Psoas muscle (tissue), 8 donors: ENCODE results near the gene RGL3. TPM values are rescaled to one million over a fixed set of nuclear protein-coding genes. Genes with fewer than 3 reads are reported as not detected.
A peak's percentile ranks its signal among the peaks of the same experiment; 100 is the strongest.
"Not testable (repeated sequence)": the region's sequence is repeated elsewhere in the genome, so short reads cannot be mapped to it uniquely, and the experiment has no call there.

Experiments
- ATAC-seq, 4 donors: fragments of 200-7000 bp; cut with Tn5 transposase; one replicate each; pipeline ENCODE4 v1.9.1; 2020; ENCODE audit warnings: moderate library complexity in 3 of 4, mild to moderate bottlenecking in 2 of 4
- DNase-seq, 2 donors: peaks; one replicate each; pipeline ENCODE4 v3.0.0-alpha.2; 2020
- H3K27ac ChIP-seq: fragments of 200-600 bp; one replicate; pipeline ENCODE4 v1.8.0; 2022
- H3K27me3 ChIP-seq, 3 donors: fragments of 200-600 bp in 1 of 3; one replicate each; pipeline versions ENCODE4 v1.6.1 to v1.8.0; 2013 to 2022; ENCODE audit warnings: low read length in 2 of 3, mild to moderate bottlenecking in 2 of 3, moderate library complexity in 1 of 3; ENCODE audit not compliant: insufficient read depth in 3 of 3
- H3K36me3 ChIP-seq, 2 donors: fragments of 200-600 bp in 1 of 2; one replicate each; pipeline versions ENCODE4 v1.6.1 to v1.8.0; 2013 to 2022; ENCODE audit warnings: low read depth in 1 of 2, mild to moderate bottlenecking in 1 of 2, moderate library complexity in 1 of 2; ENCODE audit not compliant: insufficient read depth in 1 of 2
- H3K4me1 ChIP-seq: fragments of 200-600 bp; one replicate; pipeline ENCODE4 v1.8.0; 2022
- H3K4me3 ChIP-seq: fragments of 200-600 bp; one replicate; pipeline ENCODE4 v1.8.0; 2022; ENCODE audit warnings: mild to moderate bottlenecking
- H3K9me3 ChIP-seq: fragments of 200-600 bp; one replicate; pipeline ENCODE4 v1.8.0; 2022
- WGBS, 3 donors: extraction: QIAGEN DNeasy Blood & Tissue Kit; methylation state at CpG; one replicate each; pipeline versions ENCODE4 v1.1.6 to v1.1.7; 2013; 5-methylcytosine and 5-hydroxymethylcytosine counted together
- intact Hi-C, 2 donors: fragments of 100-400 bp; cut with DNase I; formaldehyde crosslinking; loops; one replicate each; pipeline versions ENCODE4 v1.11.0 to v1.14.2; 2022
- polyA plus RNA-seq, 3 donors: library from polyadenylated mRNA; stranded (reverse); fragments of 200-250 nt; gene quantifications; one replicate each; pipeline ENCODE4 v1.2.3, GENCODE V29; 2013
- total RNA-seq, 4 donors: library from RNA; stranded (reverse); fragmentation: NEBNext Ultra II Directional in 2 of 4; extraction: Animal tissue kit (Norgen Biotek cat#: 25700) in 2 of 4; gene quantifications; one replicate each; pipeline versions ENCODE4 v1.2.1 to v1.2.4, GENCODE V29; 2021 to 2023
- TF ChIP-seq, protein P1 (sequence below): fragments of 200-600 bp; IDR thresholded peaks from one replicate; pipeline ENCODE4 v1.8.0; 2022; ENCODE audit warnings: antibody characterized with exemption
- donor health status: healthy with polysubstance abuse.
- donor health status: DM: no; HTN: no; CAD: no; lungs with moderate emphysema.
- donor health status: Bipolar disorder and iron deficiency.
- donor health status: healthy.
- donor health status: DM: yes; HTN: yes; CAD: no.
- donor health status: DM: no; HTN: no; CAD: no.
- donor health status: DM: no; HTN: no; CAD: no.
- donor health status: DM: yes; HTN: yes; CAD: no.

RGL3 gene
- total and polyA plus RNA-seq, 7 donors, result 1.2 to 6.4 (median 2.2) TPM

- Histone ChIP-seq H3K27me3 (no peaks in the 10 kb centered on the region), H3K4me3 (peak within 1 kb of the TSS; percentile 94), H3K9me3 (no peaks in the 10 kb centered on the region), H3K27ac (peak within 1 kb of the TSS; percentile 79), H3K36me3 (peaks cover 0 to 39% of the 10 kb centered on the region in 2 donors), H3K4me1 (peaks cover 9% of the 10 kb centered on the region)
- intact Hi-C loops, result no loop called here
- DNase-seq (peak; percentile 98 to 99), ATAC-seq (peak; percentile 97 to 99 (median 98))
- 0 to 1% (median 1%) methylated on average over 53 of the region's 53 CpGs for WGBS, 3 donors
- TF ChIP-seq, protein P1, sequence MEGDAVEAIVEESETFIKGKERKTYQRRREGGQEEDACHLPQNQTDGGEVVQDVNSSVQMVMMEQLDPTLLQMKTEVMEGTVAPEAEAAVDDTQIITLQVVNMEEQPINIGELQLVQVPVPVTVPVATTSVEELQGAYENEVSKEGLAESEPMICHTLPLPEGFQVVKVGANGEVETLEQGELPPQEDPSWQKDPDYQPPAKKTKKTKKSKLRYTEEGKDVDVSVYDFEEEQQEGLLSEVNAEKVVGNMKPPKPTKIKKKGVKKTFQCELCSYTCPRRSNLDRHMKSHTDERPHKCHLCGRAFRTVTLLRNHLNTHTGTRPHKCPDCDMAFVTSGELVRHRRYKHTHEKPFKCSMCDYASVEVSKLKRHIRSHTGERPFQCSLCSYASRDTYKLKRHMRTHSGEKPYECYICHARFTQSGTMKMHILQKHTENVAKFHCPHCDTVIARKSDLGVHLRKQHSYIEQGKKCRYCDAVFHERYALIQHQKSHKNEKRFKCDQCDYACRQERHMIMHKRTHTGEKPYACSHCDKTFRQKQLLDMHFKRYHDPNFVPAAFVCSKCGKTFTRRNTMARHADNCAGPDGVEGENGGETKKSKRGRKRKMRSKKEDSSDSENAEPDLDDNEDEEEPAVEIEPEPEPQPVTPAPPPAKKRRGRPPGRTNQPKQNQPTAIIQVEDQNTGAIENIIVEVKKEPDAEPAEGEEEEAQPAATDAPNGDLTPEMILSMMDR, result peak; percentile 77
These were observed 16.1 kb upstream of the RGL3 start, which contains the start of the genes ODAD3 and PRKCSH for GRCh38 chr19:11435057-11435832. ODAD3 (minus strand) TSS chr19:11435121; CDS start chr19:11435016, 105 bp downstream. PRKCSH (plus strand) TSS chr19:11435635; CDS start chr19:11436118, 483 bp downstream.

GRCh38 chr19:11434703-11435056 lies 15.6 kb upstream of the RGL3 start:
- peak overlapping the region; percentile 79 for H3K27ac ChIP-seq

DNA sequence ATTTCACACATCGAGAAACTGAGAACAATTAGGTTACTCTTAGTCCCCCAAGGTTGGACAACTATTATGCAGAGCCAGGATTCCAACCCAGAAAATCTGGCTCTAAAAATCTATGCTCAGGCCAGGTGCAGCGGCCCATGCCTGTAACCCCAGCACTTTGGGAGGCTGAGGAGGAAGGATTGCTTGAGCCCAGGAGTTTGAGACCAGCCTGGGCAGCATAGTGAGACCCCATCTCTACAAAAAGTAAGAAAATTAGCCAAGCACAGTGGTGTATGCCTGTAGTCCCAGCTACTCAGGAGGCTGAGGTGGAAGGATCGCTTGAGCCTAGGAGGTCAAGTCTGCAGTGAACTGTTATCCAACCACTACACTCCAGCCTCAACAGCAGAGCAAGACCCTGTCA lies 14.4 kb upstream of the RGL3 start:
- WGBS, 3 donors, result 94 to 97% (median 95%) methylated on average over 3 of the region's 3 CpGs
- not testable (repeated sequence) for ATAC-seq, H3K27me3 ChIP-seq, DNase-seq, H3K27ac ChIP-seq, H3K4me3 ChIP-seq, H3K4me1 ChIP-seq, H3K9me3 ChIP-seq
- intact Hi-C loops, result loop anchor here in 1 of 2 donors (5.0 kb wide), 1 partner anchor 56 kb away; no protein-coding TSS in a partner anchor
- peaks cover 0 to 22% of the 10 kb centered on the region in 2 donors for H3K36me3 ChIP-seq

More at GRCh38 chr19:11434703-11435056, 15.6 kb upstream of the RGL3 start:
- DNase-seq (no peak), ATAC-seq (no peak)
- TF ChIP-seq, protein P1, result no peak
- Histone ChIP-seq H3K4me3 (peak overlapping the region; percentile 94), H3K36me3 (peaks cover 0 to 33% of the 10 kb centered on the region in 2 donors), H3K9me3 (no peaks in the 10 kb centered on the region), H3K4me1 (peaks cover 9% of the 10 kb centered on the region), H3K27me3 (no peaks in the 10 kb centered on the region)
- intact Hi-C loops, result loop anchor here in 1 of 2 donors (5.0 kb wide), 1 partner anchor 57 kb away; no protein-coding TSS in a partner anchor
- 4 to 5% (median 4%) methylated on average over 6 to 9 of the region's 9 CpGs for WGBS, 3 donors

- ATAC-seq (no peak), DNase-seq (no peak)
- WGBS, 3 donors, result 86 to 89% (median 88%) methylated on average over 18 to 19 of the region's 19 CpGs
- H3K4me3 ChIP-seq, result no peak overlapping the region
- no peaks in the 10 kb centered on the region for H3K4me1 ChIP-seq
- intact Hi-C loops, result no loop called here
- TF ChIP-seq, protein P1, result no peak
- peaks cover 0 to 24% (median 5%) of the 10 kb centered on the region in 3 donors for H3K27me3 ChIP-seq
- H3K36me3 ChIP-seq, result no peaks in the 10 kb centered on the region
- H3K27ac ChIP-seq, result no peak overlapping the region
- no peaks in the 10 kb centered on the region for H3K9me3 ChIP-seq
These were observed 7.5 kb upstream of the RGL3 start for GRCh38 chr19:11426656-11427055.

- no peak overlapping the region for H3K27ac ChIP-seq
- no peak overlapping the region for H3K4me3 ChIP-seq
- 85 to 87% (median 86%) methylated on average over 26 to 28 of the region's 28 CpGs for WGBS, 3 donors
- peaks cover 0 to 32% (median 13%) of the 10 kb centered on the region in 3 donors for H3K27me3 ChIP-seq
- TF ChIP-seq, protein P1, result no peak
- H3K4me1 ChIP-seq, result no peaks in the 10 kb centered on the region
- intact Hi-C loops, result no loop called here
- ATAC-seq, result no peak
- no peak for DNase-seq
- no peaks in the 10 kb centered on the region for H3K9me3 ChIP-seq
- H3K36me3 ChIP-seq, result no peaks in the 10 kb centered on the region
These were observed 6.8 kb upstream of the RGL3 start for GRCh38 chr19:11425719-11426457.
